Measurements from ENCODE around the gene PIGC.

DNA sequence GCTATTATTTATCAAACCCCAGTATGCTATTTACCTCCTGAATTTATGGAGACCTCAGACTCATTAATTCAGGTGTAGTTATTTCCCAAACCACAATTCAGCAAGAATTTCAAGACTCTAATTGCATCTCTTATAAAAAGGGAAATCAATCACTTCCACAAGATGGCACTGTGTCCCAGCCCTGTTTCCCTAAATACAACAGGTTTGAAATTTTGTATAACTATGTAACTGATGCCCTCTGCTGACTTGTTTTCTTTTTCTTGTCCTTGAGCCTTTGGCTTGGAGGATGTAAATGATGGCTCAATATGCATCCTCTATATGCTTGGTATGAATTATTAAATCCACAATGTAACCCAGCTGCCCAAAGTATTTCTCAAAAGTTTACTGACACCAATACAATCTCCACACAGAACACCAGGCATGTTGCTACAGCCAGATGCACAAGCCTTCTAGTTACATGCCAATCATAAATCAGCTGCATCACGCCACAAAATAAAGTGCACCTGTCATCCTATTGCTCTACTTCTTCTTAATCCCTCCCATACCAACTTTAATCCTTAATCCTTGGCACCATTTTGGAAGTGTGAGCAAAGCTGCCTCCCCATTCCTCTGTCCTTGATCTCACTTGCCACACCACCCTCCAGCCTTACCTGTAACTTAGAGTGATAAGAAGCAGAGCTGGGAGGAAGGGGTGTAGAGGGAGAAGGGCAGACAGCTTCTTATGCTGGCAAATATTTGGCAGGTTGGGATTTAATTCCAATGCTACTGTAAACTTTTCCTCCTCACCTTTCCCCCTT lies 14.3 kb downstream of the PIGC start:
- TF ChIP-seq POLR2A (IDR thresholded peaks at IDR 0.05; ENCODE audit: extremely low read depth, insufficient read length) (no peak), MYC (IDR thresholded peaks at IDR 0.05; ENCODE audit: low read depth, low read length) (no peak)
- TF ChIP-seq, protein P1, sequence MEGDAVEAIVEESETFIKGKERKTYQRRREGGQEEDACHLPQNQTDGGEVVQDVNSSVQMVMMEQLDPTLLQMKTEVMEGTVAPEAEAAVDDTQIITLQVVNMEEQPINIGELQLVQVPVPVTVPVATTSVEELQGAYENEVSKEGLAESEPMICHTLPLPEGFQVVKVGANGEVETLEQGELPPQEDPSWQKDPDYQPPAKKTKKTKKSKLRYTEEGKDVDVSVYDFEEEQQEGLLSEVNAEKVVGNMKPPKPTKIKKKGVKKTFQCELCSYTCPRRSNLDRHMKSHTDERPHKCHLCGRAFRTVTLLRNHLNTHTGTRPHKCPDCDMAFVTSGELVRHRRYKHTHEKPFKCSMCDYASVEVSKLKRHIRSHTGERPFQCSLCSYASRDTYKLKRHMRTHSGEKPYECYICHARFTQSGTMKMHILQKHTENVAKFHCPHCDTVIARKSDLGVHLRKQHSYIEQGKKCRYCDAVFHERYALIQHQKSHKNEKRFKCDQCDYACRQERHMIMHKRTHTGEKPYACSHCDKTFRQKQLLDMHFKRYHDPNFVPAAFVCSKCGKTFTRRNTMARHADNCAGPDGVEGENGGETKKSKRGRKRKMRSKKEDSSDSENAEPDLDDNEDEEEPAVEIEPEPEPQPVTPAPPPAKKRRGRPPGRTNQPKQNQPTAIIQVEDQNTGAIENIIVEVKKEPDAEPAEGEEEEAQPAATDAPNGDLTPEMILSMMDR (IDR thresholded peaks at IDR 0.05; ENCODE audit: low read depth, low read length), result peak; percentile 51
- TF ChIP-seq, protein P2, sequence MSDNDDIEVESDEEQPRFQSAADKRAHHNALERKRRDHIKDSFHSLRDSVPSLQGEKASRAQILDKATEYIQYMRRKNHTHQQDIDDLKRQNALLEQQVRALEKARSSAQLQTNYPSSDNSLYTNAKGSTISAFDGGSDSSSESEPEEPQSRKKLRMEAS (IDR thresholded peaks at IDR 0.05; ENCODE audit: low read depth, low read length), result no peak

Measured in NB4 (cell line).